HCT116 (cell line): ENCODE data around the gene ELF5. TPM values are rescaled to one million over a fixed set of nuclear protein-coding genes. Genes with fewer than 3 reads are reported as not detected.

Experiments used
- ATAC-seq: fragments of 200-7000 bp; cut with Tn5 transposase; 2 replicates; pipeline ENCODE4 v1.9.1; 2020; ENCODE audit warnings: mild to moderate bottlenecking, moderate library complexity
- BruUV-seq: library from RNA; stranded (reverse); fragments of 400-500 nt; replicated peaks from 2 replicates; lab custom pipeline; 2021; lab: Mats Ljungman, UMichigan
- CTCF ChIA-PET: fragments of 300-600 bp; sonication (Branson Sonifier 250); formaldehyde crosslinking; loops from one replicate; lab custom pipeline; 2021; ENCODE audit warnings: antibody characterized with exemption; lab: Charles Lee
- POLR2A ChIA-PET: fragments of 300-600, 350-600 bp; sonication (Branson Sonifier 250); formaldehyde crosslinking; loops from one replicate; lab custom pipeline; 2021; ENCODE audit warnings: antibody characterized with exemption; lab: Charles Lee
- RAD21 ChIA-PET, 2 experiments: fragments of 300-600 bp; sonication (Branson Sonifier 250); formaldehyde crosslinking; loops; one replicate each; lab custom pipeline; 2023; ENCODE audit warnings: low total read pairs in 2 of 2; ENCODE audit not compliant: uncharacterized antibody in 2 of 2, unreplicated experiment in 2 of 2, low non-redundant PET in 1 of 2; lab: Charles Lee
- DNase-seq: peaks from one replicate; pipeline ENCODE4 v3.0.0-alpha.2; 2010; ENCODE audit warnings: low read depth, low spot score
- H2AFZ ChIP-seq: fragments of 200-600 bp; shearing (Covaris generic), sonication (generic); 2 replicates; pipeline ENCODE4 v1.6.1; 2017; ENCODE audit warnings: low read depth, mixed run types, mixed read lengths, antibody characterized with exemption, low read length; ENCODE audit not compliant: poor library complexity, severe bottlenecking
- H3K27ac ChIP-seq: 2 replicates; pipeline ENCODE4 v1.5.1; 2012; ENCODE audit warnings: low read depth, low read length
- H3K27me3 ChIP-seq: fragments of 200-600 bp; sonication (generic); 2 replicates; pipeline ENCODE4 v1.6.1; 2016; ENCODE audit warnings: mixed run types, low read length, mixed read lengths; ENCODE audit not compliant: insufficient read depth
- H3K36me3 ChIP-seq, 2 experiments: fragments of 200-500 bp in 1 of 2; fragments of 200-600 bp in 1 of 2; sonication (Bioruptor generic) in 1 of 2; sonication (generic) in 1 of 2; 2 replicates each; pipeline versions ENCODE4 v1.5.1 to v1.6.1; 2014 to 2016; ENCODE audit warnings: low read length in 2 of 2, inconsistent platforms in 1 of 2, mixed read lengths in 1 of 2, mixed run types in 1 of 2; ENCODE audit not compliant: insufficient read depth in 2 of 2, control insufficient read depth in 1 of 2
- H3K4me1 ChIP-seq, 2 experiments: fragments of 200-600 bp in 1 of 2; sonication (generic) in 1 of 2; 2 replicates each; pipeline versions ENCODE4 v1.5.1 to v1.6.1; 2012 to 2017; ENCODE audit warnings: low read length in 2 of 2, inconsistent platforms in 1 of 2, mild to moderate bottlenecking in 1 of 2, mixed read lengths in 1 of 2, mixed run types in 1 of 2, moderate library complexity in 1 of 2; ENCODE audit not compliant: insufficient read depth in 2 of 2, control insufficient read depth in 1 of 2
- H3K4me2 ChIP-seq: fragments of 200-600 bp; sonication (generic); 2 replicates; pipeline ENCODE4 v1.6.1; 2017; ENCODE audit warnings: mixed run types, low read length, mixed read lengths
- H3K4me3 ChIP-seq, 2 experiments: fragments of 200-600 bp in 1 of 2; sonication (generic) in 1 of 2; replicated peaks in 1 of 2; 2 replicates each; pipeline ENCODE4 v1.5.1; 2011 to 2016; ENCODE audit warnings: low read length in 2 of 2, control low read depth in 1 of 2, low read depth in 1 of 2, mild to moderate bottlenecking in 1 of 2, mixed read lengths in 1 of 2, mixed run types in 1 of 2
- H3K79me2 ChIP-seq: fragments of 200-600 bp; sonication (generic); 2 replicates; pipeline ENCODE4 v1.6.1; 2017; ENCODE audit warnings: mild to moderate bottlenecking, mixed run types, low read length, moderate library complexity, mixed read lengths; ENCODE audit not compliant: insufficient read depth
- H3K9ac ChIP-seq: fragments of 200-600 bp; sonication (generic); 2 replicates; pipeline ENCODE4 v1.6.1; 2016; ENCODE audit warnings: low read length, mixed read lengths
- H3K9me2 ChIP-seq: fragments of 200-600 bp; sonication (generic), shearing (Covaris generic); 2 replicates; pipeline ENCODE4 v1.6.1; 2017; ENCODE audit warnings: mixed run types, mild to moderate bottlenecking, moderate library complexity; ENCODE audit not compliant: insufficient read depth
- H3K9me3 ChIP-seq, 2 experiments: fragments of 200-500 bp in 1 of 2; fragments of 200-600 bp in 1 of 2; sonication (Bioruptor generic) in 1 of 2; sonication (generic) in 1 of 2; 2 replicates each; pipeline ENCODE4 v1.6.1; 2014 to 2017; ENCODE audit warnings: low read length in 2 of 2, mixed read lengths in 2 of 2, inconsistent platforms in 1 of 2, low read depth in 1 of 2, mild to moderate bottlenecking in 1 of 2, mixed run types in 1 of 2, moderate library complexity in 1 of 2; ENCODE audit not compliant: control insufficient read depth in 1 of 2, insufficient read depth in 1 of 2
- H4K20me1 ChIP-seq: fragments of 200-600 bp; sonication (generic), shearing (Covaris generic); 2 replicates; pipeline ENCODE4 v1.6.1; 2017; ENCODE audit warnings: mixed run types, mild to moderate bottlenecking, moderate library complexity; ENCODE audit not compliant: insufficient read depth
- CEBPB ChIP-seq: IDR thresholded peaks from 2 replicates; pipeline ENCODE4 v1.6.1; 2012; ENCODE audit warnings: low read depth
- EGR1 ChIP-seq: IDR thresholded peaks from 2 replicates; pipeline ENCODE4 v1.6.1; 2012; ENCODE audit warnings: low read depth
- ELF1 ChIP-seq: IDR thresholded peaks from 2 replicates; pipeline ENCODE4 v1.6.1; 2012; ENCODE audit warnings: low read depth, borderline replicate concordance
- POLR2A ChIP-seq: IDR thresholded peaks from 2 replicates; pipeline ENCODE4 v1.7.0; 2011; ENCODE audit warnings: borderline replicate concordance; ENCODE audit not compliant: insufficient read depth, insufficient read length; ENCODE audit errors: extremely low read depth
- TCF7L2 ChIP-seq: IDR thresholded peaks from 2 replicates; pipeline ENCODE4 v1.7.0; 2011; ENCODE audit warnings: borderline replicate concordance, inconsistent platforms; ENCODE audit not compliant: insufficient read depth, insufficient read length; ENCODE audit errors: extremely low read depth
- YY1 ChIP-seq: IDR thresholded peaks from 2 replicates; pipeline ENCODE4 v1.6.1; 2011; ENCODE audit warnings: low read length, low read depth, moderate library complexity, mild to moderate bottlenecking; ENCODE audit not compliant: insufficient replicate concordance; ENCODE audit errors: extremely low read depth
- ZBTB33 ChIP-seq: IDR thresholded peaks from 2 replicates; pipeline ENCODE4 v1.6.1; 2011; ENCODE audit warnings: mild to moderate bottlenecking, low read length, moderate library complexity; ENCODE audit not compliant: insufficient replicate concordance; ENCODE audit errors: extremely low read depth
- intact Hi-C: fragments of 100-400 bp; cut with micrococcal nuclease; formaldehyde crosslinking; loops from 2 replicates; pipeline ENCODE4 v1.10.0; 2022
- total RNA-seq: library from RNA; stranded (reverse); gene quantifications from one replicate; pipeline ENCODE4 v1.2.1, GENCODE V29; 2021; ENCODE audit not compliant: unreplicated experiment
- TF ChIP-seq, protein P1 (sequence below): IDR thresholded peaks from 2 replicates; pipeline ENCODE4 v1.6.1; 2012
- TF ChIP-seq, protein P2 (sequence below): IDR thresholded peaks from 2 replicates; pipeline ENCODE4 v1.6.1; 2012; ENCODE audit warnings: low read depth

The ELF5 gene
- total RNA-seq, 1 experiment from 2014 or later = 0.32 TPM

DNA sequence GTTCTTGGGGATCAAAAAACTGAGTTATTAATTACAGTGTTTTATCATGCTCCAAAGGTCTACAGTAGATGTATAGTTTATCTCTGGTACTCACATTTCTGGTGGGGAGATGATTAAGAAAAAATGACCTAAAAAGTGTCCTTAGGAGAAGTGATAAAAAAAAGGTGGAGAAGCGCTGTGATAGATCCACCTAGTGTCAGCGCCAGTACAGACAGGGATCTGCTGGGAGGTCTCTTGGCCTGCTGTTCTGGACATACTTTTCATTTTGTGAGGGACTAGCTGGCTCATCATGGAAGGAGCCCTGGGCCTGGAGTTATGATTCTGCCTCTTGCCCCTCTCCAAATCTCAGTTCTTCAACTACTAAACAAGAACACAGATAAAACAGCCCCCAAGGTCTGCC is 2.9 kb downstream of the ELF5 start:
- H3K79me2 ChIP-seq = no peaks in the 10 kb centered on the region
- ChIA-PET POLR2A (no interaction called here), RAD21 (no interaction called here), CTCF (interaction anchor here (3.5 kb wide), 1 partner anchor 15 kb away, joined by 19 read pairs; no protein-coding TSS in a partner anchor)
- no peak overlapping the region for H3K9ac ChIP-seq
- no peaks in the 10 kb centered on the region for H4K20me1 ChIP-seq
- ATAC-seq = no peak
- BruUV-seq = no TSS peak
- no peak overlapping the region for H3K27ac ChIP-seq
- DNase-seq = no peak
- no peaks in the 10 kb centered on the region for H3K9me3 ChIP-seq
- no peaks in the 10 kb centered on the region for H3K36me3 ChIP-seq
- H3K9me2 ChIP-seq = no peaks in the 10 kb centered on the region
- TF ChIP-seq ZBTB33 (no peak), ELF1 (no peak), YY1 (no peak), POLR2A (no peak), TCF7L2 (no peak), EGR1 (no peak), CEBPB (no peak)
- TF ChIP-seq, protein P1, sequence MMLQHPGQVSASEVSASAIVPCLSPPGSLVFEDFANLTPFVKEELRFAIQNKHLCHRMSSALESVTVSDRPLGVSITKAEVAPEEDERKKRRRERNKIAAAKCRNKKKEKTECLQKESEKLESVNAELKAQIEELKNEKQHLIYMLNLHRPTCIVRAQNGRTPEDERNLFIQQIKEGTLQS = no peak
- TF ChIP-seq, protein P2, sequence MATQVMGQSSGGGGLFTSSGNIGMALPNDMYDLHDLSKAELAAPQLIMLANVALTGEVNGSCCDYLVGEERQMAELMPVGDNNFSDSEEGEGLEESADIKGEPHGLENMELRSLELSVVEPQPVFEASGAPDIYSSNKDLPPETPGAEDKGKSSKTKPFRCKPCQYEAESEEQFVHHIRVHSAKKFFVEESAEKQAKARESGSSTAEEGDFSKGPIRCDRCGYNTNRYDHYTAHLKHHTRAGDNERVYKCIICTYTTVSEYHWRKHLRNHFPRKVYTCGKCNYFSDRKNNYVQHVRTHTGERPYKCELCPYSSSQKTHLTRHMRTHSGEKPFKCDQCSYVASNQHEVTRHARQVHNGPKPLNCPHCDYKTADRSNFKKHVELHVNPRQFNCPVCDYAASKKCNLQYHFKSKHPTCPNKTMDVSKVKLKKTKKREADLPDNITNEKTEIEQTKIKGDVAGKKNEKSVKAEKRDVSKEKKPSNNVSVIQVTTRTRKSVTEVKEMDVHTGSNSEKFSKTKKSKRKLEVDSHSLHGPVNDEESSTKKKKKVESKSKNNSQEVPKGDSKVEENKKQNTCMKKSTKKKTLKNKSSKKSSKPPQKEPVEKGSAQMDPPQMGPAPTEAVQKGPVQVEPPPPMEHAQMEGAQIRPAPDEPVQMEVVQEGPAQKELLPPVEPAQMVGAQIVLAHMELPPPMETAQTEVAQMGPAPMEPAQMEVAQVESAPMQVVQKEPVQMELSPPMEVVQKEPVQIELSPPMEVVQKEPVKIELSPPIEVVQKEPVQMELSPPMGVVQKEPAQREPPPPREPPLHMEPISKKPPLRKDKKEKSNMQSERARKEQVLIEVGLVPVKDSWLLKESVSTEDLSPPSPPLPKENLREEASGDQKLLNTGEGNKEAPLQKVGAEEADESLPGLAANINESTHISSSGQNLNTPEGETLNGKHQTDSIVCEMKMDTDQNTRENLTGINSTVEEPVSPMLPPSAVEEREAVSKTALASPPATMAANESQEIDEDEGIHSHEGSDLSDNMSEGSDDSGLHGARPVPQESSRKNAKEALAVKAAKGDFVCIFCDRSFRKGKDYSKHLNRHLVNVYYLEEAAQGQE = no peak
- H3K4me3 ChIP-seq = no peak overlapping the region
- H2AFZ ChIP-seq = no peak overlapping the region
- H3K27me3 ChIP-seq = no peaks in the 10 kb centered on the region
- no peak overlapping the region for H3K4me2 ChIP-seq
- peaks cover 2 to 22% of the 10 kb centered on the region in 2 experiments; a peak in 2 of 4 replicates for H3K4me1 ChIP-seq
- intact Hi-C loops = no loop called here
